ENCODE measurements around the gene MARK2. TPM values are rescaled to one million over a fixed set of nuclear protein-coding genes. Genes with fewer than 3 reads are reported as not detected.

Gene MARK2
- total RNA-seq, 1 experiment from 2014 or later = 39.8 TPM

GRCh38 chr11:63818609-63819008 lies 20.3 kb upstream of the MARK2 start:
- intact Hi-C loops (cut with micrococcal nuclease) = no loop called here
- BruUV-seq (replicated peaks) = no TSS peak
- Histone ChIP-seq H3K4me2 (ENCODE audit: low read length) (no peak overlapping the region), H4K20me1 (ENCODE audit: insufficient read depth) (peaks cover 4% of the 10 kb centered on the region; the same call in 1 of the 2 replicates), H3K27me3 (ENCODE audit: insufficient read depth, low read length) (no peaks in the 10 kb centered on the region), H3K4me1 (ENCODE audit: control insufficient read depth in 1 of 2, insufficient read depth in 2 of 2, low read length in 2 of 2) (peaks cover 7 to 11% of the 10 kb centered on the region in 2 experiments; a peak in 3 of 4 replicates), H3K27ac (ENCODE audit: low read depth, low read length) (no peak overlapping the region), H3K79me2 (ENCODE audit: insufficient read depth, low read length) (peaks cover 56% of the 10 kb centered on the region), H3K4me3 (replicated peaks in 1 of 2; ENCODE audit: low read depth in 1 of 2, low read length in 2 of 2) (no peak overlapping the region), H3K9me2 (ENCODE audit: insufficient read depth) (no peaks in the 10 kb centered on the region), H3K9ac (ENCODE audit: low read length) (no peak overlapping the region), H3K36me3 (ENCODE audit: control insufficient read depth in 1 of 2, insufficient read depth in 2 of 2, low read length in 2 of 2) (peaks cover 31 to 53% of the 10 kb centered on the region in 2 experiments; a peak in 3 of 4 replicates), H3K9me3 (ENCODE audit: control insufficient read depth in 1 of 2, insufficient read depth in 1 of 2, low read depth in 1 of 2, low read length in 2 of 2) (no peaks in the 10 kb centered on the region), H2AFZ (ENCODE audit: low read depth, low read length, poor library complexity, severe bottlenecking) (no peak overlapping the region)
- RAD21 ChIA-PET (ENCODE audit: low non-redundant PET in 1 of 2, low total read pairs in 2 of 2, uncharacterized antibody in 2 of 2, unreplicated experiment in 2 of 2) = no interaction called here
- no peak for DNase-seq (ENCODE audit: low read depth, low spot score)
- POLR2A ChIA-PET = no interaction called here
- CTCF ChIA-PET = no interaction called here
- TF ChIP-seq TCF7L2 (IDR thresholded peaks at IDR 0.05; ENCODE audit: borderline replicate concordance, extremely low read depth, insufficient read depth, insufficient read length) (no peak), EZH2 (IDR thresholded peaks at IDR 0.05) (no peak), POLR2A (IDR thresholded peaks at IDR 0.05; ENCODE audit: borderline replicate concordance, extremely low read depth, insufficient read depth, insufficient read length) (no peak), RAD21 (IDR thresholded peaks at IDR 0.05; ENCODE audit: low read depth) (no peak), FOSL1 (IDR thresholded peaks at IDR 0.05; ENCODE audit: low read depth) (no peak), SRF (IDR thresholded peaks at IDR 0.05; ENCODE audit: low read depth) (no peak), CBX3 (IDR thresholded peaks at IDR 0.05; ENCODE audit: low read depth) (no peak), ELF1 (IDR thresholded peaks at IDR 0.05; ENCODE audit: borderline replicate concordance, low read depth) (no peak), EGR1 (IDR thresholded peaks at IDR 0.05; ENCODE audit: low read depth) (no peak), CEBPB (IDR thresholded peaks at IDR 0.05; ENCODE audit: low read depth) (no peak), ZNF274 (IDR thresholded peaks at IDR 0.05; ENCODE audit: low read depth, low read length) (no peak), ATF3 (IDR thresholded peaks at IDR 0.05) (no peak), YY1 (IDR thresholded peaks at IDR 0.05; ENCODE audit: extremely low read depth, insufficient replicate concordance, low read depth, low read length) (no peak), SP1 (IDR thresholded peaks at IDR 0.05; ENCODE audit: low read depth) (no peak), JUND (IDR thresholded peaks at IDR 0.05) (no peak)
- TF ChIP-seq, protein P1, sequence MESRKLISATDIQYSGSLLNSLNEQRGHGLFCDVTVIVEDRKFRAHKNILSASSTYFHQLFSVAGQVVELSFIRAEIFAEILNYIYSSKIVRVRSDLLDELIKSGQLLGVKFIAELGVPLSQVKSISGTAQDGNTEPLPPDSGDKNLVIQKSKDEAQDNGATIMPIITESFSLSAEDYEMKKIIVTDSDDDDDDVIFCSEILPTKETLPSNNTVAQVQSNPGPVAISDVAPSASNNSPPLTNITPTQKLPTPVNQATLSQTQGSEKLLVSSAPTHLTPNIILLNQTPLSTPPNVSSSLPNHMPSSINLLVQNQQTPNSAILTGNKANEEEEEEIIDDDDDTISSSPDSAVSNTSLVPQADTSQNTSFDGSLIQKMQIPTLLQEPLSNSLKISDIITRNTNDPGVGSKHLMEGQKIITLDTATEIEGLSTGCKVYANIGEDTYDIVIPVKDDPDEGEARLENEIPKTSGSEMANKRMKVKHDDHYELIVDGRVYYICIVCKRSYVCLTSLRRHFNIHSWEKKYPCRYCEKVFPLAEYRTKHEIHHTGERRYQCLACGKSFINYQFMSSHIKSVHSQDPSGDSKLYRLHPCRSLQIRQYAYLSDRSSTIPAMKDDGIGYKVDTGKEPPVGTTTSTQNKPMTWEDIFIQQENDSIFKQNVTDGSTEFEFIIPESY (IDR thresholded peaks at IDR 0.05; ENCODE audit: extremely low read depth, insufficient replicate concordance, low read length) = no peak
- no peak for ATAC-seq
